Thoracic aorta (tissue), 2 donors: ENCODE results near the gene TARP.

Source experiments
- ATAC-seq: fragments of 150-250 bp; one replicate; pipeline ENCODE4 v1.8.0; 2017; ENCODE audit warnings: low read depth; ENCODE audit not compliant: insufficient number of reproducible peaks, low FRiP score
- DNase-seq: peaks from one replicate; pipeline ENCODE4 v3.0.0-alpha.2; 2020; ENCODE audit warnings: low spot score
- H3K27ac ChIP-seq, 2 donors: fragments of 200-600 bp; sonication (generic); 1 replicate in 1 of 2; 2 replicates in 1 of 2; pipeline ENCODE4 v1.5.1; 2016; ENCODE audit warnings: mild to moderate bottlenecking in 2 of 2, moderate library complexity in 2 of 2
- H3K27me3 ChIP-seq: fragments of 200-600 bp; sonication (generic); replicated peaks from 2 replicates; pipeline ENCODE4 v1.6.0; 2016; ENCODE audit warnings: mild to moderate bottlenecking; ENCODE audit not compliant: insufficient read depth
- H3K36me3 ChIP-seq: fragments of 200-600 bp; sonication (generic); one replicate; pipeline ENCODE4 v1.5.1; 2016
- H3K4me1 ChIP-seq, 2 donors: fragments of 200-600 bp; sonication (generic); 1 replicate in 1 of 2; 2 replicates in 1 of 2; pipeline versions ENCODE4 v1.5.1 to v1.6.0; 2016; ENCODE audit warnings: low read depth in 2 of 2, mild to moderate bottlenecking in 1 of 2; ENCODE audit not compliant: control insufficient read depth in 1 of 2
- H3K4me3 ChIP-seq: fragments of 200-600 bp; sonication (generic); 2 replicates; pipeline ENCODE4 v1.5.1; 2016; ENCODE audit warnings: mild to moderate bottlenecking
- H3K9me3 ChIP-seq: fragments of 200-600 bp; sonication (generic); 2 replicates; pipeline ENCODE4 v1.5.1; 2016
- TF ChIP-seq, protein P1 (sequence below): fragments of 200-600 bp; sonication (generic); IDR thresholded peaks from one replicate; pipeline ENCODE4 v1.5.1; 2019; ENCODE audit warnings: antibody characterized with exemption

The TARP gene

DNA sequence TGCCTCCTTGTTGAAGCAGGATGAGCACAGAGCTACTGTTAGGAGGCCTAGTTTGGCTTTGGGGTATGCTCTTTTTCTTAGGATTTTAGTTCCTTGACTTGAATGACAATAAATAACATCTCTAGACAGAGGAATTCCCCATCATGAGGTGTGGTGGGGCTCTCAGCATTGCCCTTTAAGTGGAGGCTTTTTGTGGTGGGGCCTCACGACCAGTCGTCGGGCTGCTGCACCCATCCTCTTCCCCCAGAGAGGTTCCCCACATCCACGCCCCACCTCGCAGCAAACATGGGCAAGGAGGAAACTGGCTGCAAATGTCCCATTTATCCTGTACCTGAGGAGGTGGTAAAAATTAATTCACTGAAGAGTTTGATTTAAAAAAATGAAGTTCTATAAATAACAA, 36.1 kb upstream of the TARP start:
- H3K36me3 ChIP-seq: no peaks in the 10 kb centered on the region
- TF ChIP-seq, protein P1, sequence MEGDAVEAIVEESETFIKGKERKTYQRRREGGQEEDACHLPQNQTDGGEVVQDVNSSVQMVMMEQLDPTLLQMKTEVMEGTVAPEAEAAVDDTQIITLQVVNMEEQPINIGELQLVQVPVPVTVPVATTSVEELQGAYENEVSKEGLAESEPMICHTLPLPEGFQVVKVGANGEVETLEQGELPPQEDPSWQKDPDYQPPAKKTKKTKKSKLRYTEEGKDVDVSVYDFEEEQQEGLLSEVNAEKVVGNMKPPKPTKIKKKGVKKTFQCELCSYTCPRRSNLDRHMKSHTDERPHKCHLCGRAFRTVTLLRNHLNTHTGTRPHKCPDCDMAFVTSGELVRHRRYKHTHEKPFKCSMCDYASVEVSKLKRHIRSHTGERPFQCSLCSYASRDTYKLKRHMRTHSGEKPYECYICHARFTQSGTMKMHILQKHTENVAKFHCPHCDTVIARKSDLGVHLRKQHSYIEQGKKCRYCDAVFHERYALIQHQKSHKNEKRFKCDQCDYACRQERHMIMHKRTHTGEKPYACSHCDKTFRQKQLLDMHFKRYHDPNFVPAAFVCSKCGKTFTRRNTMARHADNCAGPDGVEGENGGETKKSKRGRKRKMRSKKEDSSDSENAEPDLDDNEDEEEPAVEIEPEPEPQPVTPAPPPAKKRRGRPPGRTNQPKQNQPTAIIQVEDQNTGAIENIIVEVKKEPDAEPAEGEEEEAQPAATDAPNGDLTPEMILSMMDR: no peak
- H3K27ac ChIP-seq: no peak overlapping the region
- no peak for ATAC-seq
- peaks cover 0 to 3% of the 10 kb centered on the region in 2 donors for H3K4me1 ChIP-seq
- H3K9me3 ChIP-seq: no peaks in the 10 kb centered on the region
- DNase-seq: no peak
- H3K4me3 ChIP-seq: no peak overlapping the region
- peaks cover 4% of the 10 kb centered on the region for H3K27me3 ChIP-seq

DNA sequence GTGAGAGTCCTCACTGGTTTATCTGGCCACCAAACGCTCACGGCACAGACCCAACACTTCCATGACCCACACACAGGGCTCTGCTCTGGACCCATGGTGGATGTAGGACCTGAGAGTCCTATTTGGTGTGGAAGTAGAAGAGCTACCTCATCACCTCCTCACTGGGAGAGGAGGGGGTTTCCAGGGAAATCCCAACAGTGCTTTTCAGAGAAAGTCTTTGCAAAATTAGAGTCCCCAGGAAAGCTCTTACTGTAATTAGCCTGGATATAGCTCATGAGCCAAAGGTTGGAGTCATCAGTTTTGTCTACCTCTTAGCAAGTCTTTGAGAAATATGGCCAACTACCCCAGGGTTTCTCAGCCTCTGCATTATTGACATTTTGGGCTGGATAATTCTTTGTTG, 34.7 kb upstream of the TARP start:
- DNase-seq (no peak), ATAC-seq (no peak)
- H3K4me3 ChIP-seq: no peak overlapping the region
- TF ChIP-seq, protein P1: no peak
- H3K27me3 ChIP-seq: peaks cover 4% of the 10 kb centered on the region
- peaks cover 0 to 3% of the 10 kb centered on the region in 2 donors for H3K4me1 ChIP-seq
- H3K9me3 ChIP-seq: no peaks in the 10 kb centered on the region
- no peak overlapping the region for H3K27ac ChIP-seq
- no peaks in the 10 kb centered on the region for H3K36me3 ChIP-seq

DNA sequence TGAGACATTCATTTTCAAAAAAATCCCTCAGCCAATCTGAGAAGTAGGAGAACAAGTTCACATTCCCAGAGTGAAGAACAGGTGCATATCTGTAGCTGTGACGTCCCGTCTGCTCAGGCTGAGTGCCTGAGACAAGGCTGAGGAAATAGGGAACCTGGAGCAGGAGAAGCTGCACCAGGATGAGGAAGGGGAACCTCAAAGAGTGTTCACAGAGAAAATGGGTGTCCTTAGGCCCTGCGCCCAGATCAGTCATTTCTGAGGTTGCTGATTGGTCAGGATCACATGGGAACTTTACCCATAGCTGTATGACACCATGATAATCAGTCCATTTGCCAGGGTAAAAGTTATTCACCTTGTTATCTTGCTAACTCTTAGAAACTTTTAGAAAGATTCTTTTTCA, 34.2 kb upstream of the TARP start:
- DNase-seq (no peak), ATAC-seq (no peak)
- H3K27ac ChIP-seq: no peak overlapping the region
- no peaks in the 10 kb centered on the region for H3K9me3 ChIP-seq
- H3K4me1 ChIP-seq: peaks cover 0 to 3% of the 10 kb centered on the region in 2 donors
- TF ChIP-seq, protein P1: no peak
- H3K4me3 ChIP-seq: no peak overlapping the region
- H3K27me3 ChIP-seq: peaks cover 1% of the 10 kb centered on the region
- no peaks in the 10 kb centered on the region for H3K36me3 ChIP-seq

DNA sequence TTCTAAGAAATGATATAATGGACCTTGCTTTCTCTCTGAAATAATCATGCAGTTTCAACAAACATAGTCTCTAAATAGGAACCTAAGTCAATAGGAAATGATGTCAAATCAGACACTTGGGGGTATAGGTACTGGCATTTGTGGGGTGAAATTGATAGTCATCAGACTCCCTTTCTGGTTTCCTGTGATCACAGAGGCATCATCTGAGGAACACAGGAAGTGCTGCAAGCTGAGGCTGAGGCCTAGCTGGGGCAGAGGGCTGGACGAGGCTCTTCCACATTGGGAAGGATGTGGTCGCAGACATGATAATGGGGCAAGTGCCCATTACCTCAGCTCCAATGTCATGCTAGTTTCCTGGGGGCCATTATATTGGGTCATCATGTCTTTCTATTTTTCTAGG, 33.5 kb upstream of the TARP start:
- Histone ChIP-seq H3K27me3 (no peaks in the 10 kb centered on the region), H3K9me3 (no peaks in the 10 kb centered on the region), H3K36me3 (no peaks in the 10 kb centered on the region), H3K4me1 (peaks cover 0 to 3% of the 10 kb centered on the region in 2 donors), H3K4me3 (no peak overlapping the region), H3K27ac (no peak overlapping the region)
- DNase-seq (no peak), ATAC-seq (no peak)
- TF ChIP-seq, protein P1: no peak

DNA sequence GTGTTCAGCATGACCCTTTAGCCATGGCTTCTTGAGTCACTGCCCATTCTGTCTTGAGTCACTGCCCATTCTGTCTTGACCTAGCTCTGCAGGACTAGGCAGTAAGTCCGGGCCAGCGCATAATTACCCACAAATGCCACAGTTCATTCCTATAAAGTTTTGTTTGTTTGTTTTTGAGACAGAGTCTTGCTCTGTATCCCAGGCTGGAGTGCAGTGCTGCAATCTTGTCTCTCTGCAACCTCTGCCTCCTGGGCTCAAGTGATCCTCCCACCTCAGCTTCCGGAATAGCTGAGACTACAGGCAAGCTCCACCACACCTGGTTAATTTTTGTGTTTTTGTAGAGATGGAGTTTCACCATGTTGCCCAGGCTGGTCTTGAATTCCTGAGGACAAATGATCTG, 32.7 kb upstream of the TARP start:
- DNase-seq (no peak), ATAC-seq (no peak)
- H3K27me3 ChIP-seq: no peaks in the 10 kb centered on the region
- no peaks in the 10 kb centered on the region for H3K9me3 ChIP-seq
- no peaks in the 10 kb centered on the region for H3K36me3 ChIP-seq
- TF ChIP-seq, protein P1: no peak
- no peak overlapping the region for H3K27ac ChIP-seq
- no peak overlapping the region for H3K4me3 ChIP-seq
- peaks cover 0 to 3% of the 10 kb centered on the region in 2 donors for H3K4me1 ChIP-seq
